CD14-positive monocyte (primary cell): ENCODE measurements around the gene FKRP. TPM values are rescaled to one million over a fixed set of nuclear protein-coding genes. Genes with fewer than 3 reads are reported as not detected.

Experiments
- DNase-seq, 3 donors: peaks; one replicate each; pipeline ENCODE4 v3.0.0-alpha.2; 2011 to 2022
- H2AFZ ChIP-seq: 2 replicates; pipeline ENCODE4 v1.6.0; 2012; ENCODE audit warnings: mild to moderate bottlenecking, low read depth, low read length, inconsistent platforms; ENCODE audit not compliant: insufficient read depth, poor library complexity, severe bottlenecking
- H3K27ac ChIP-seq, 2 donors: 1 replicate in 1 of 2; 2 replicates in 1 of 2; pipeline ENCODE4 v1.5.1; 2012 to 2013; ENCODE audit warnings: low read length in 2 of 2, control low read depth in 1 of 2, inconsistent platforms in 1 of 2, low read depth in 1 of 2, mild to moderate bottlenecking in 1 of 2
- H3K27me3 ChIP-seq, 2 donors: one replicate each; pipeline versions ENCODE4 v1.6.0 to v1.6.1; 2011 to 2013; ENCODE audit warnings: low read length in 2 of 2; ENCODE audit not compliant: control insufficient read depth in 2 of 2, insufficient read depth in 2 of 2
- H3K36me3 ChIP-seq, 2 donors: replicated peaks in 1 of 2; 1 replicate in 1 of 2; 2 replicates in 1 of 2; pipeline versions ENCODE4 v1.5.1 to v1.6.1; 2012 to 2013; ENCODE audit warnings: low read length in 2 of 2, control low read depth in 1 of 2, inconsistent platforms in 1 of 2, mild to moderate bottlenecking in 1 of 2; ENCODE audit not compliant: insufficient read depth in 2 of 2, control insufficient read depth in 1 of 2
- H3K4me1 ChIP-seq, 2 donors: 1 replicate in 1 of 2; 2 replicates in 1 of 2; pipeline versions ENCODE4 v1.5.1 to v1.6.1; 2012 to 2013; ENCODE audit warnings: low read length in 2 of 2, control low read depth in 1 of 2, inconsistent platforms in 1 of 2, mild to moderate bottlenecking in 1 of 2, moderate library complexity in 1 of 2; ENCODE audit not compliant: insufficient read depth in 2 of 2, control insufficient read depth in 1 of 2
- H3K4me2 ChIP-seq: replicated peaks from 2 replicates; pipeline ENCODE3; 2012; ENCODE audit warnings: low read length, moderate library complexity, mild to moderate bottlenecking; ENCODE audit not compliant: poor library complexity, severe bottlenecking; ENCODE audit errors: extremely low read depth
- H3K4me3 ChIP-seq, 3 experiments: fragments of 200-600 bp in 1 of 3; sonication (generic) in 1 of 3; replicated peaks in 1 of 3; 1 replicate in 2 of 3; 2 replicates in 1 of 3; pipeline ENCODE4 v1.5.1; 2011 to 2013; ENCODE audit warnings: low read length in 3 of 3, mild to moderate bottlenecking in 3 of 3, control low read depth in 2 of 3, low read depth in 2 of 3, inconsistent platforms in 1 of 3, moderate library complexity in 1 of 3
- H3K79me2 ChIP-seq: 2 replicates; pipeline ENCODE4 v1.6.0; 2012; ENCODE audit warnings: mild to moderate bottlenecking, control low read depth, inconsistent platforms, low read length, moderate library complexity; ENCODE audit not compliant: insufficient read depth
- H3K9ac ChIP-seq: 2 replicates; pipeline ENCODE4 v1.6.0; 2017; ENCODE audit warnings: low read length, mild to moderate bottlenecking; ENCODE audit not compliant: insufficient read depth, poor library complexity, severe bottlenecking
- H3K9me3 ChIP-seq, 2 donors: replicated peaks in 1 of 2; 1 replicate in 1 of 2; 2 replicates in 1 of 2; pipeline versions ENCODE4 v1.5.1 to v1.6.1; 2012 to 2013; ENCODE audit warnings: low read length in 2 of 2, control low read depth in 1 of 2; ENCODE audit not compliant: control insufficient read depth in 1 of 2, insufficient read depth in 1 of 2
- H4K20me1 ChIP-seq: 2 replicates; pipeline ENCODE4 v1.6.0; 2012; ENCODE audit warnings: mild to moderate bottlenecking, low read length, control low read depth, moderate library complexity; ENCODE audit not compliant: insufficient read depth
- H3K27ac Mint-ChIP-seq, 7 donors: one replicate each; pipeline ENCODE4 v1.8.0; 2020; ENCODE audit warnings: mild to moderate bottlenecking in 7 of 7, mixed read lengths in 7 of 7, moderate library complexity in 6 of 7, inconsistent platforms in 2 of 7
- H3K27me3 Mint-ChIP-seq, 3 donors: one replicate each; pipeline ENCODE4 v1.8.0; 2021 to 2022; ENCODE audit warnings: low read depth in 3 of 3, mild to moderate bottlenecking in 3 of 3, mixed read lengths in 3 of 3, moderate library complexity in 3 of 3, inconsistent platforms in 1 of 3
- H3K36me3 Mint-ChIP-seq, 2 donors: one replicate each; pipeline ENCODE4 v1.8.0; 2020; ENCODE audit warnings: mixed read lengths in 2 of 2, inconsistent platforms in 1 of 2, mild to moderate bottlenecking in 1 of 2
- H3K4me1 Mint-ChIP-seq: one replicate; pipeline ENCODE4 v1.8.0; 2020; ENCODE audit warnings: mild to moderate bottlenecking, mixed read lengths
- H3K4me3 Mint-ChIP-seq, 2 donors: one replicate each; pipeline ENCODE4 v1.8.0; 2020; ENCODE audit warnings: mild to moderate bottlenecking in 2 of 2, mixed read lengths in 2 of 2, moderate library complexity in 1 of 2
- H3K9me3 Mint-ChIP-seq, 7 donors: one replicate each; pipeline ENCODE4 v1.8.0; 2020 to 2022; ENCODE audit warnings: mixed read lengths in 7 of 7, mild to moderate bottlenecking in 6 of 7, moderate library complexity in 6 of 7, inconsistent platforms in 2 of 7
- WGBS: methylation state at CpG from one replicate; pipeline ENCODE4 v1.1.5; 2013; ENCODE audit warnings: missing lambda C conversion rate; ENCODE audit not compliant: insufficient coverage; 5-methylcytosine and 5-hydroxymethylcytosine counted together
- intact Hi-C, 2 donors: fragments of 100-400 bp; cut with micrococcal nuclease; formaldehyde crosslinking; loops; one replicate each; pipeline versions ENCODE4 v1.15.0 to v1.15.1; 2023
- polyA plus RNA-seq, 3 donors: library from polyadenylated mRNA; depleted of rRNA in 1 of 3; unstranded in 2 of 3; stranded (reverse) in 1 of 3; fragments of 300-500 nt in 2 of 3; fragments of >200 nt in 1 of 3; fragmentation: Illumina TruSeq in 2 of 3; gene quantifications; 1 replicate in 2 of 3; 2 replicates in 1 of 3; pipeline ENCODE4 v1.2.3, GENCODE V29; 2012 to 2021
- TF ChIP-seq, protein P1 (sequence below): fragments of 200-600 bp; IDR thresholded peaks from one replicate; pipeline ENCODE4 v1.8.0; 2022; ENCODE audit warnings: antibody characterized with exemption, mild to moderate bottlenecking

Gene FKRP
- polyA plus RNA-seq, 3 donors, result 2.1 to 21.5 (median 2.7) TPM

DNA sequence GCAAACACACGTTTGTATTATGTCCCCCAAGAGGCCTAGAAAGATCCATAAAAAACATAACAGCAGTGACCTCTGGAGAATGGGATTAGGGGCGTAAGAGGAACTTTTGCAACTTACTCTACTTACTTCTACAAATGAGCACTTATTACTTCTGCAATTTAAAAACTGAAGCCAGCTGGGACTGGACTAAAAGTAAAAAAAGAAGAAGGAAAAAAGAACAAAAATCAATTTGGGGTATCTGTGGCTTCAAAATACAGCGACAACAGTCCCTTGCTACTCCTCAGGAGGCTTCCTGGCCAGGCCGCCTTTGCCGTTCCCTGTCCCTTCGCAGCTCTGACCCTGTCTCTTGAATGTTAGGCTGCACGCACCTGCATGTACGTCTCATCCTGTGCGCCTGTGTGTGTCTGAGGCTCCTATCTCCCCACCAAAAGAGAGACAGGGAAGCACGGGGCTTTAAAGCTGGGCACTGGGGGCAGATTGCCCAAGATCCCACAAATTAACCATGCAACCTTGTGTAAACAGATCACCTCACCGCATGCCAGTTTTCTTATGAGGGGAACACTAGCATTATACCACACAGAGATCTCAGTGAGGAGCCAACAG, 12.1 kb upstream of the FKRP start:
- H3K4me2 ChIP-seq, result peak overlapping the region; percentile 82
- Mint-ChIP-seq H3K27ac (peak overlapping the region; percentile 92 to 100 (median 98)), H3K27me3 (peaks cover 0 to 4% (median 1%) of the 10 kb centered on the region in 3 donors), H3K4me1 (peaks cover 79% of the 10 kb centered on the region), H3K9me3 (peaks cover 0 to 2% (median 0%) of the 10 kb centered on the region in 7 donors), H3K36me3 (peaks cover 61 to 69% of the 10 kb centered on the region in 2 donors), H3K4me3 (peak overlapping the region; percentile 78 to 84)
- TF ChIP-seq, protein P1, sequence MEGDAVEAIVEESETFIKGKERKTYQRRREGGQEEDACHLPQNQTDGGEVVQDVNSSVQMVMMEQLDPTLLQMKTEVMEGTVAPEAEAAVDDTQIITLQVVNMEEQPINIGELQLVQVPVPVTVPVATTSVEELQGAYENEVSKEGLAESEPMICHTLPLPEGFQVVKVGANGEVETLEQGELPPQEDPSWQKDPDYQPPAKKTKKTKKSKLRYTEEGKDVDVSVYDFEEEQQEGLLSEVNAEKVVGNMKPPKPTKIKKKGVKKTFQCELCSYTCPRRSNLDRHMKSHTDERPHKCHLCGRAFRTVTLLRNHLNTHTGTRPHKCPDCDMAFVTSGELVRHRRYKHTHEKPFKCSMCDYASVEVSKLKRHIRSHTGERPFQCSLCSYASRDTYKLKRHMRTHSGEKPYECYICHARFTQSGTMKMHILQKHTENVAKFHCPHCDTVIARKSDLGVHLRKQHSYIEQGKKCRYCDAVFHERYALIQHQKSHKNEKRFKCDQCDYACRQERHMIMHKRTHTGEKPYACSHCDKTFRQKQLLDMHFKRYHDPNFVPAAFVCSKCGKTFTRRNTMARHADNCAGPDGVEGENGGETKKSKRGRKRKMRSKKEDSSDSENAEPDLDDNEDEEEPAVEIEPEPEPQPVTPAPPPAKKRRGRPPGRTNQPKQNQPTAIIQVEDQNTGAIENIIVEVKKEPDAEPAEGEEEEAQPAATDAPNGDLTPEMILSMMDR, result no peak
- H3K9ac ChIP-seq, result peak overlapping the region; percentile 62
- no peaks in the 10 kb centered on the region for H3K9me3 ChIP-seq
- peak overlapping the region in 2 of 3 experiments; percentile 6 to 73 for H3K4me3 ChIP-seq
- no peak overlapping the region for H2AFZ ChIP-seq
- H4K20me1 ChIP-seq, result peaks cover 56% of the 10 kb centered on the region
- intact Hi-C loops, result loop anchor here in 1 of 2 donors (1.0 to 5.0 kb wide), 2 partner anchors 12 to 116 kb away; no protein-coding TSS in a partner anchor
- peak overlapping the region; percentile 89 to 91 for H3K27ac ChIP-seq
- H3K79me2 ChIP-seq, result peaks cover 51% of the 10 kb centered on the region
- no peaks in the 10 kb centered on the region for H3K27me3 ChIP-seq
- H3K36me3 ChIP-seq, result peaks cover 43 to 52% of the 10 kb centered on the region in 2 donors
- H3K4me1 ChIP-seq, result peaks cover 71 to 82% of the 10 kb centered on the region in 2 donors
- 1% methylated on average over 8 of the region's 11 CpGs for WGBS
- peak in 1 of 3 donors; percentile 62 for DNase-seq

DNA sequence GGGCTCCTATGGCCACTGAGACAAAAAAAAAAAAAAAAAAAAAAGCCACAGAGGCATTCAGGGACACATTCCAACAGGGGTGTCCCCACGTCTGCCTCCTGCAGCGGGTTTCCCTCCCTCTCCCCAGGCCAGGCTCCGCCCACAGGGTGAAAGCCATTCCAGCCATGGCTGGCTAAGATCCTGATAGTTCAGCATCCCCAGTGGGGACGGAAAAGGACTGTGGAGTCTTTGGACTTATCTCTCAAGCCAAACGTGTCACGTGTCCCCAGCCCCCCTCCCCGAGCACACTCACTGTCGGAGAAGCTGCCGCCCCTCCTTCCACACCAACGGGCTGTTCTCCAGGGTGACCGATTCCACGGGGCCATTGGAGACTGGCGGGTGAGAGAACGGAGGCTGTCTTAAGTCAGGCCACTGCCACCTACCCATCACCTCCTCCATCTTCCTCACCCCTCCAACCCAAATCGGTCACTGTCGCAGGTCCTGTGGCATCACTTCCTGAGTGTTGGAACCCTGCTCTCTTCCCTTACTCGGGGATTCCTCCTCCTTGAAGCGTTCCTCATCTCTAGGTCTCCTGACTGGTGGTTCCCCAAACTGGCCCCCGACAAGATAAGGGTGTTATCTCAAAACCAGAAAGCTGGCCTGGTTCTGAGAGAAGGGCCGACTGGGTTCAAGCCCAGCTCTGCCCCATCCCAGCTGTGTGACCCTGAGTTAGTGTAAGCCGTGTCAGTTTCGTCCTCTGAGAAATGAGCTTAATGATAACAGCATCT, 9.1 kb upstream of the FKRP start:
- DNase-seq, result no peak
- H3K27me3 Mint-ChIP-seq, result peaks cover 0 to 4% (median 1%) of the 10 kb centered on the region in 3 donors
- H2AFZ ChIP-seq, result no peak overlapping the region
- WGBS, result 70% methylated on average over 13 of the region's 22 CpGs
- H3K9ac ChIP-seq, result no peak overlapping the region
- no peak overlapping the region for H3K4me3 ChIP-seq
- H3K79me2 ChIP-seq, result peaks cover 60% of the 10 kb centered on the region
- no peak overlapping the region for H3K4me2 ChIP-seq
- peaks cover 49 to 65% of the 10 kb centered on the region in 2 donors for H3K4me1 ChIP-seq
- no peaks in the 10 kb centered on the region for H3K9me3 ChIP-seq
- H3K9me3 Mint-ChIP-seq, result no peaks in the 10 kb centered on the region
- H3K4me3 Mint-ChIP-seq, result no peak overlapping the region
- intact Hi-C loops, result no loop called here
- H3K27ac ChIP-seq, result peak overlapping the region in 1 of 2 donors; percentile 62
- H3K36me3 ChIP-seq, result peaks cover 38 to 60% of the 10 kb centered on the region in 2 donors
- H3K27ac Mint-ChIP-seq, result peak overlapping the region in 5 of 7 donors; percentile 23 to 79 (median 48)
- H4K20me1 ChIP-seq, result peaks cover 57% of the 10 kb centered on the region
- TF ChIP-seq, protein P1, result no peak
- H3K4me1 Mint-ChIP-seq, result peaks cover 65% of the 10 kb centered on the region
- H3K36me3 Mint-ChIP-seq, result peaks cover 59 to 74% of the 10 kb centered on the region in 2 donors
- no peaks in the 10 kb centered on the region for H3K27me3 ChIP-seq
